T-helper 22 cell (primary cell): ENCODE results near the gene KRTAP10-7.
"Not testable (repeated sequence)": the region's sequence is repeated elsewhere in the genome, so short reads cannot be mapped to it uniquely, and the experiment has no call there.

ENCODE experiments used
- DNase-seq: peaks from one replicate; pipeline ENCODE4 v3.0.0-alpha.2; 2020; ENCODE audit warnings: low read depth

The KRTAP10-7 gene

DNA sequence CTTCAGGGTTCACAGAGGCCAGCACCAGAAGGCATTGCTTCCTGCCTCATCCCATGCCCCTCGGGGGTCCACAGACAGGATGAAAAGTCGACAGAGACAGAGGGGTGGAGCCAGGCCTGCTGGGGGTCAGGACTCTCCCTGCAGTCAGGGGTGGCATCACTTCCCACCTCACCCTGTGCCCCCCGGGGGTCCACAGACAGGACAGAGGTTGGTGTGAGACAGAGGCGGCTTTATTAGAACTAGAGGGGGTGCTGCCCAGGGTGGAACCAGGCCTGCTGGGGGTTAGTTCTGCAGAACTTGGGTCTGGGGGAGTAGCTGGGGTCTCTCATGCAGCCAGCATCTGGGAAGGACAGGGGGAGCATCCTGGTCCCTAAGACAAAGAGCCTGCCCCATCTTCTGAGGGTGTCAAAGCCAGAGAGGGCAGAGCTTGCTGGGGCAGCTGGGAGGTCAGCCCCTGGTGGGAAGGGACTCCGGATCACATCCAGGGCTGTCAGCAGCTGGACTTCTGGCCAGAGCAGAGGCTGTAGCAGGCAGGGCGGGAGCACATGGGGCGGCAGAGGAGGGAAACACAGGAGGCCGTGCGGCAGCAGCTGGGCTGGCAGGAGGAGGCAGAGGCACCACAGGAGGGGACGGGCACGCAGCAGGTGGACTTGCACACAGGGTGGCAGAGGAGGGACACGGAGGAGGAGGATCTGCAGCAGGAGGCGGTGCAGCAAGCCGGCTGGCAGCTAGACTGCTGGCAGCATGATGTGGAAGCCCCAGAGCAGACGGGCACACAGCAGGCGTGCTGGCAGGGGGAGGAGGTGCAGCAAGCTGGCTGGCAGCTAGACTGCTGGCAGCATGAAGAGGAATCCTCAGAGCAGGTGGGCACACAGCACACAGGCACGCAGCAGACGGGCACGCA, 9.2 kb upstream of the KRTAP10-7 start:
- DNase-seq, result not testable (repeated sequence)

DNA sequence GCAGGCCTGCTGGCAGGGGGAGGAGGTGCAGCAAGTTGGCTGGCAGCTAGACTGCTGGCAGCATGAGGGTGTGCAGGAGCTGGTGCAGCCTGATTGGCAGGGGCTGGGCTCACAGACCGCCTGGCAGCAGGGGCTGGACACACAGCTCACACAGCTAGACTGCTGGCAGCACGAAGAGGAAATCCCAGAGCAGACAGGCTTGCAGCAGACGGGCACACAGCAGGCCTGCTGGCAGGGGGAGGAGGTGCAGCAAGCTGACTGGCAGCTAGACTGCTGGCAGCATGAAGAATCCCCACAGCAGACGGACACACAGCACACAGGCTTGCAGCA, 8.6 kb upstream of the KRTAP10-7 start:
- not testable (repeated sequence) for DNase-seq

DNA sequence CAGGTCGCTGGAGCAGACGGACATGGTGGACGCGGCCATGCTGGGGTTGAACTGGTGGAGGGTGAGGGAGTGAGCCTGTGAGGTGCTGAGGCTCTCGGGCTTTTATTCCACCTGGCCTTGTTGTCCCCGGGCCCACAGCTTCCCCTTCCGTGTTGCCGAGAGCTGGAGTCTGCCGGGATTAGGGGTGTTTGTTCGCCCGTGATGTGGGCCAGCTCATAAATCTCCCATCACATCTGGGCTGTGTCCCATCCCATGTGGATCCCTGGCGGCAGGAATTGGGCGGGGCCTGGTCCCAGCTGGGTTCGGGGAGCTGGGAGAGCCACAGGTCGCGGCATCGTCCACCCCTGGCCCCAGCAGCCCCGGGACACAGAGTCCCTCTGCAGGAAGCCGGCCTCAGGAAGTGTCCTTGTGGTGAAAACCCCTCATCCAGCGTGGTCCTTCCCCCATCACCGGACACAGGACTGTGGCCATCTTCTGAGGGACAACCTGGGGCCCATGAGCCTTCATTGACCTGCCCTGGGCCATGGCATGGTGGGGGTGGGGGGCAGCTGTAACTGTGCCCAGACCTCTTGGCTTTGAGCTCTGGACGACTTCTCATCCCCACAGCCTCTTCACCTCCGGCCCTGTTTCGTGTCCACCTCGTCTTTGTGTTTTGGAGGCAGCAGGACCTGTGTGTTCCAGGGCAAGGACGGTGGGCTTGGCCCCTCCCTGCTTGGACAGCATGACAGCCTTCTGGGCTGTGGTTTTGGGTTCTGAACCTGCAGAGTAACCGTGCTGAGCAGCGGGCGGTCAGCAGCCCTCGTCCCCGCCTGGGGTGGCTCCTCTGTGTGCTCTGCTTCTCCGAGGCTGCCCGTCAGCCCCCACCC, 7.7 kb upstream of the KRTAP10-7 start, which contains the start of gene KRTAP10-6:
Gene KRTAP10-6, minus strand, starts transcription at position 60 of the 866 bp plus-strand sequence. Its CDS starts 21 bp downstream, at position 39.
- DNase-seq, result no peak

DNA sequence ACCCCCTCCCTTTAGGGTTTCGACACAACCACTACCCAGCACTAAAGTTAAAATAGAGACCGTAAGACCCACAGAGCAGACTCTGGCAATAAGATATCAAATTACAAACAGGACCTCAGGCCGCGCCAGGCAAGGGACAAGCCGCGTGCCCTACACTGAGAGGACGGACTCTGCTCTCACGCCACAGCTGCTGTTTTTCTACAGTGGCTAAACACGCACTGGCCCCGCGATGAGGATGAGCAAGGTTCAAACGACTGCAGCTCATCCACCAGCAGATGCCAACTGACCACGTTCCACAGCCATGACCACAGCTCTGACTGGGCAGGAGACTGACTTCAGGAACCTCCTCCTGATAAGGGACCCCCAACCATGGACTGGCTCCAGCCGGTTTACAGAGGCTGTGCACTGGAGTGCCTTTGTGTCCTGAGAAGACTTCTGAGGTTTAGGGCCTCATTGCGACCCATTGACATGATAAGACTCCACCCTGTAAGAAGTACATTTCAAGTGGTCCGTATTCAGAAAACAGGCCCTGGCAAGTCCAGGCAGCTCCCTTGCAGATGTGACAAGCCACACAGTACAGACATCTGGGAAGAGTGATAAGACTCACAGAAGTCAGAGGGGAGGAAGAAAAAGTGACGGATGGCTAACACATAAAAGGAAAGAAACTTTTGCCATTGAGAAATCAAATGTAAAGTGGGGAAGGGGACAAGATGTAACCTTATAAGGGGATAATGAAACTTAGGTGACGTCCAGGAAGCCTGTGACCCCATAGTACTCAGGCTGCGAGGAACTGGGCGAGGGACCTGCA, 6.6 kb upstream of the KRTAP10-7 start:
- DNase-seq, result no peak

DNA sequence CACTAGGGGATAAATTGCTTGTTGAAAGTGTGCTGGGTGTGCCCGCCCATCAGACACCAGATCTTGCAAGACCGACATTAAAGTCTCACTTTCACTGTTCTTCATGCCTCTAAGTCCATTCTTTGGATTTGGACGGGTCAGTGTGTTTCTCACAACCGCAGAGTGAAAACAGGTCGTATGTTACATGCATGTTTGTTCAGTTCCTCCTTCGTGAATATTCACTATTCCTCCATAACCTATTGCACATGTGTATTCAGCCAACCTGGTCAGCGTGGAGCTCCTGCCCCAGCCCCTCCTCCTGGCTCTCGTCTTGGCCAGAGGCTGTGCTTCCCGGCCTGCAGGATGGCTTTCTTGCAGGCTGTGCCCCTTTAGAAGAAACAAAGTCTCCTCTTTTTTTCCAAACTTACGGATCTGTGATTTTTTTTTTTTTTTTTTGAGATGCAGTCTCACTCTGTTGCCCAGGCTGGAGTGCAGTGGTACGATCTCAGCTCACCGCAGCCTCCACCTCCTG, 5.9 kb upstream of the KRTAP10-7 start:
- no peak for DNase-seq

DNA sequence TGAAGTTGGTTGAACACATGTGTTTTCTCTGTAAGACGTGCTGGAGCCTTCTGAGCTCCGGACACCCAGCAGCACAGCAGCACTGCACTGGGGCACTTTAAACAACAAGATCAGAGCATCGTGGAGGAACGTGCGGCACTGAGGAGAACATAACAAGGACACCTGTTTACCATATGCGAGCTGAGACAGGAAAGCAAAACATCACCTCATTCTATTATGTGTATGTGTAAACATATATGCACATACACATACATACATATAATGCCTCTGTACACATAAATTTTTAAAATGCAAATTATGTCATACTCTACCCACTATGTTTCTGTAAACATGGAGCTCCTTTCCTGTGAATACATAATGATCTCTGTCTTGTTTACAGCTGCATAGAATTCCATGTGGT, 4.9 kb upstream of the KRTAP10-7 start:
- DNase-seq, result no peak

DNA sequence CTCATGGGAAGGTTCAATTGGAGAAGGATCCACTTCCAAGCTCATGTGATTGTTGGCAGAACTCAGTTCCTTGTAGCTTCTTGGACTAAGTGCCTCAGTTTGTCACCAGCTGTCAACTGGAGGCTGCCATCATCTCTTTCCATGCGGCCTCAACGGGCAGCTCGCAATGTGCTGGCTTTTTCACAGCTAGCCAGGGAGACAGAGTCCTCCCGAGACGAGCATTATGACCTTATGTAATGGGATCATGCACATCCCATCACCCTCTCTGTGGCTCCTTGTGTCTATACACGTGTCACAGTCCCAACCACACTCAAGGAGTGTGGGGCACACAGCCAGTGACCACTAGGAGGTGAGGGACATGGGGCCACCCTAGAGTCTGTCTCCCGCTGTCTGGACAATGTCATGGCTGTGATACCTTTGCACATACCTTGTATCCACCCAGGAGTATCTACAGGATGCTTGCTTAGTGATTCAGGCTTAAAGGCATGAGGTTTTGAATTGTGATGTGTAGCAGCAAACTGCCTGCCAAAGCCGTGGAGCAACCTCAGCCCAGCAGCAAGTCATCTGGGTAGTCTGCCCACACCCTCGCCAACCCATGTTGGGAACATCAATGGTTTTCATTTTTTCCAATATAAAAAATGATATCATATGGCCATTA, 4.2 kb upstream of the KRTAP10-7 start:
- no peak for DNase-seq

DNA sequence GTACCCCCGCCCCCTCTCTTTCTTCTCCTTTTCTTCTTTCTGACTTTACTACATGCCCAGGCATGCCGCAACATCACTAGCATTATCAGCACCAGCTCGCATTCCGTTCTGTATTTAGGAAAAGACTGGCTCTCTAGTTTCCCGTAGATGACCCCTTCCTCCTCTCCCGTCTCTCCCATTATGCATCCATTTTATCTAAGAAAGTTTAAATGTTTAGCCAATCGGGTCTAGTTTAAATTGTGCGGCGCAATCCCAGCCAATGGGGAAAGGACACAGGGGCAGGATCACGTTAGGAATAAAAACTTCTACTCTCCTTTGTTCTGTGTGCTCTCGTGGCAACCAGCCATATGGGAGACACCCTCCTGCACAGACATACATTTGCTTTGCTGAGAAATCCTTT, 2.3 kb upstream of the KRTAP10-7 start:
- DNase-seq, result no peak

DNA sequence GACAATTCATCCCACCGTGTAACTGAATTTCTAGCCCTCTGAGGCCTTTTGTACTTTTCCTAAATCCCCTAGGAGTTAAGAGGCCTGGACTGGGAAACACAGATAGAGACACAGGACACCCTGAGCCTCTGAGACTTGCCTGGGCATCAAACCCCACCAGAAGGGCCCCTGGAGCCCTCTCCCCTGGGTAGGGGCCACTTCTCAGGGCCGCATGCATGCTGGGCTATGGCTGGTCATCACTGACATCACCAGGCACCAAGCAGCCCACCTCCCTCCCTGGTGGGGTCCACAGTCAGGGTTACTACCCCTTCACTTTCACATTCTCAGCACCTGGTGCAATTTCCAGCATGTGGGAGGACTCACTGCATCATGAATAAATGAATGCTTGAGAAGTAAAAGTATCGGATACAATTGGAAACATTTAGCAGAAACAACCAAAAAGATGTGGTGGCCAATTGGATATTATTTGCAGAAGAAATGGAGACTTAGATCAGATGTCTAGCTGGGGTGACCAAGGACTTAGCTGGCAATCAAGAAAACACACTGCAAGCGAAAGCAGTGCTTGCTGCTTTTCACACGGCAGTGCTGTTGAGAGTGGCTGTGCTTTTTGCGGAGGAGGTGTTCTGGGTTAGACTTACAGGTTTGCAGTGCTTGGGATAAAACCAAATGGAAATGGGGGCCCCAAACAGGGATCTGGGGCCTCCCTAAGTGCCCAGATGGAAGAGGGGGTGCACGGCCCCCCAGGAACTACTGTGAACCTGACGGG, 950 bp upstream of the KRTAP10-7 start:
- no peak for DNase-seq

DNA sequence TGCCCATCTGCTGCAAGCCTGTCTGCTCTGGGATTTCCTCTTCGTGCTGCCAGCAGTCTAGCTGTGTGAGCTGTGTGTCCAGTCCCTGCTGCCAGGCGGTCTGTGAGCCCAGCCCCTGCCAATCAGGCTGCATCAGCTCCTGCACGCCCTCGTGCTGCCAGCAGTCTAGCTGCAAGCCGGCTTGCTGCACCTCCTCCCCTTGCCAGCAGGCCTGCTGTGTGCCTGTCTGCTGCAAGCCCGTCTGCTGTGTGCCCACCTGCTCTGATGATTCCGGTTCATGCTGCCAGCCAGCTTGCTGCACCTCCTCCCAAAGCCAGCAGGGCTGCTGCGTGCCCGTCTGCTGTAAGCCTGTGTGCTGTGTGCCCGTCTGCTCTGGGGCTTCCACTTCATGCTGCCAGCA, 694 bp downstream of the KRTAP10-7 start:
- DNase-seq, result not testable (repeated sequence)

DNA sequence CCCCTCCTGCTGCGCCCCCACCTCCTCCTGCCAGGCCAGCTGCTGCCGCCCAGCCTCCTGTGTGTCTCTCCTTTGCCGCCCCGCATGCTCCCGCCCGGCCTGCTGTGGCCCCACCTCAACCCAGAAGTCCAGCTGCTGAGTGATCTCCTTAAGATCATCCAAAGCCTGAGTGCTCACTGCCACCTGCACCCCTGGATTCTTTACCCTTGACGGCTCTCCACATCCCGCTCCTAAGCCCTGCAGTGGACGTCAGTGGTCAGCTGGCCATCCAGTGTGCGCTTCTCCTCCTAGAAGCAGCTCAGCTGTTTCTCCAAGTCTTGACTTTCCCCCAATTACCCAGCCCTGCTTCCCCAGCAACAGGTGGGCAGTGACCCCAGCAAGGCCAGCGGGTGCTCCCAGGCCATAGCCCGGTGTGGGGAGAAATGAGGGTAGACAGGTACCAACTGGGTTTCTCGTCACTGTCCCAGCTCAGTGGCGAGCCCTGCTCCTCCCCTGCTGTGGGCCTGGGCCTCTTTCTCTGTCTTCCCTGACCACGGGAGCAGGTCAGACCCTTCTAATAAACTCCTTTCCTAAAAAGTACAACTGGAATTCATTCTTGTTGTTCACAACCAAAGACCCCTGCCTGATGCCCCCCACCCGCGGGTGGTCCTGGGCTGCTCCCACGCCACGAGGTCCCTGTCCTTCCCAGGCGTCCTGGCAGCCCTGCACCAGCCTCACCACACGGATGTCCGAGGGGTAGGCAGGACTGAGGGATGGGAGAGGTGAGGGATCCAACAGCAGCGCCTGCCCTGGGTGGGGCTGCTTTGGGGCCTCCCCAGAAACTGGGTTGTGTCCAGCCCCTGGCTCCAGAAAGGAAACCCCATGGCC, 1.4 kb downstream of the KRTAP10-7 start:
- DNase-seq, result no peak

DNA sequence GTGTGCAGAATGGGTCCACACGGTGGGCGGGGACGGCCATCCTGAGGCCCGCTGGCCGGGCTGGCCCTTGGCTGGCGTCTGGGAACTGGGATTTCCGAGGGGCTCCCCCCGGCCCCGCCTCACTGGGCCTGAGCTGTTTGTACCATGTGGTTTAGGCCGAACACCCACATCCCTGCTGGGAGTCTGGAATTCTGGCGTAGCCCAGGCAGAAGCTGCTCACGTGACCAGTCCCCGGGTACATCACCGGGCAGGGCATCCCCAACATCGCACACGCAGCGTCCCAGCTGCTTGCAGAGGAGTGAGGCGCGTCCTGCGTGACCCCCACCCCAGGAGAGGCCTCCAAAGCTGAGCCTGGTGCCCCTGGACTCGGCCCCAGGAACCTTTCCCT, 2.1 kb downstream of the KRTAP10-7 start:
- DNase-seq, result no peak

DNA sequence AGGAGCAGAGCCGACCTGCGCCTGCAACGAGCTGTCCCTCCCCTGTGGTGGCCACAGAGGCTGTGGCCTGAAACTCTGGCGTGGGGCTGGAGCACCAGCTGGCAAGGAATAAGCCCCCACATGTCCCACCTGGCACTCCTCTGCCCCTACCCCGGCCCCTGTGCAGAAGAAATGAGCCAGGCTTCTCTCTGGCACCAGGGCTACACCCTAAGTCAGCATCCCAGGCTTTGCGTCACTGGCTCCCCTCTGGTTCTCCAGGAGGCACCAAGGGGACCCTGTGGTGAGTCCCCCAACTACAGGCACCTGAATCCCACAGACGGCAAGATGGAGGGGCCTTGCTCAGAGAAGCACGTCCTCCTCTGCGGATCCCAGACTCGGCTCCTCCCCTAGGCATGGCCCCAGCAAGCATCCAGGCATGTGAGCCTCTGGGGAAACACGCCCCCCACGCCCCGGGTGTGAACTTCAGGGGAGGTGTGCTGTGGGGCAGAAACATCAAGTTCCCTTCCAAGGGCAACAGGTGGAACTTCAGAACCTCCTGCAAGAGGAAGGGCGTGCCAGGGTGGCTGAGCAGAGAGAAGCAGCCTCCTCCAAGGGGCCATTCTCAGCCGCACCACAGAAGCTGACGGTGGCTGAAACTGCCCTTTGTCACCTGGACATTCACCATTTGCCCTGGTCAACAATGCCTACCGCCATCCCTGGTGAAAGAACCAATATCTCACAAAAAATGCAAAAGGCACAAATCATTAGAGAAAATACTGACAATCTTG, 2.9 kb downstream of the KRTAP10-7 start:
- no peak for DNase-seq

DNA sequence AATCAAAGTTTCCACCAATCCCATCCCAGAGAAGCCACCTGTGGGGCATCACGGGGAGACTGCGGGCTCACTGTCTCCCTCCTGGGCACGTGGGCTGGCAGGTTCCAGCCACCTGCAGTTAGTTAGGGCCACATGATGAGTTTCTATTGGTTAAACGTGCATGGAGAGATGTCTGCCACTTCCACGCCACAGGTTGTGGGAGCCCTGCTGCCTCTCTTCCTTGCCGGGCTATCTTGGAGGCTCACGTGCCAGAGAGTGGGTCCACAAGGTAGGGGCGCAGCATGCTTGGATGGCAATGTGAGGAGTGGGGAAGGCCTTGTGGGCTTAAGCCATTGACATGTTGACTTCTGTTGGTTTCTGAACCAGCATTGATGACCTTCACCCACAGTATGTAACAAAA, 3.5 kb downstream of the KRTAP10-7 start:
- no peak for DNase-seq

DNA sequence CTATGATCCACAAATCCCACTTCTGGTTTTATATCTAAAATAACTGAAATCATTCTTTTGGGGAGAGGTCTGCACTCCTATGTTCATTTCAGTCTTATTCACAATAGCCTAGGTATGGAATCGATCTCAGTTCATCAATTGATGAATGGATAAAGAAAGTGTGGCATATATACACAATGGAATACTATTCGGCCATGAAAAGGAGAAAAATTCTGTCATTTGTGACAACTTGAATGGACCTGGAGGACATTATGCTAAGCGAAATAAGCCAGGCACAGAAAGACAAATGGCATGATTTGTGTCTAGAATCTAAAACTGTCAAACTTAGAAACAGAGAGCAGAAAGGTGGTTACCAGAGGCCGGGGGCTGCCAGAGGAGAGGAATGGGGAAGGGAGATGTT, 6.1 kb downstream of the KRTAP10-7 start:
- no peak for DNase-seq

DNA sequence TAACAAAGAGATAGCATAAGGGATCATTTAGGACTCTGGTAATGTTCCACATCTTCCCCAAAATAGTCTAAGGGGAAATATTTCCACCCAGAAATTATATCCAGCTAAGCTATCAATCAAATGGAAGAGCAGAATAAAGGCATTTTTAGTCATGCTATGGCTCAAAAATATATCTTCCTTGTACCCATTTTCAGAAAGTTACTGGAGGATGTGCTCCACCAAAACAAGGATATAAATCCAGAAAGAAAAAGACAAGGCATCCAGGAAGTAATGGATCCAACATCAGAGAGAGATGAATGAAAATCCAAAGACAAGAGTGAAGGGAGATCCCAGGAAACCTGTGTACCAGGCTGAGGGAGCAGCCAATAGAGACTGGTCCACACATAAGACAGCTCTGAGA, 8.8 kb downstream of the KRTAP10-7 start:
- DNase-seq, result no peak

DNA sequence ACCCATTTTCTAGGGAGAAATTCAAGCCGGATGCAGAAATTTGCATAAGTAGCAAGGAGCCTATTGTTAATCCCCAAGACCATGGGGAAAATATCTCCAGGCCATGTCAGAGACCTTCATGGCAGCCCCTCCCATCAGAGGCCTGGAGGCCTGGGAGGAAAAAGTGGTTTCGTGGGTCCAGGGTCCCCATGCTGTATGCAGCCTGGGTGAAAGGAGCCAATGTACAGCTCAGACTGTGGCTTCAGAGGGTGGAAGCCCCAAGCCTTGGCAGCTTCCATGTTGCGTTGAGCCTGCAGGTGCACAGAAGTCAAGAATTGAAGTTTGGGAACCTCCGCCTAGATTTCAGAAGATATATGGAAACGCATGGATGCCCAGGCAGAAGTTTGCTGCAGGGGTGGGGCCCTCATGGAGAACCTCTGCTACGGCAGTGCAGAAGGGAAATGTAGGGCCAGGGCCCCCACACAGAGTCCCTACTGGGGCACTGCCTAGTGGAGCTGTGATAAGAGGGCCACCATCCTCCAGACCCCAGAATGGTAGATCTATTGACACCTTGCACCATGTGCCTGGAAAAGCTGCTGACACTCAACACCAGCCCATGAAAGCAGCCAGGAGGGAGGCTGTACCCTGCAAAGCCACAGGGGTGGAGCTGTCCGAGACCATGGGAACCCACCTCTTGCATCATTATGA, 9.9 kb downstream of the KRTAP10-7 start:
- DNase-seq, result not testable (repeated sequence)

DNA sequence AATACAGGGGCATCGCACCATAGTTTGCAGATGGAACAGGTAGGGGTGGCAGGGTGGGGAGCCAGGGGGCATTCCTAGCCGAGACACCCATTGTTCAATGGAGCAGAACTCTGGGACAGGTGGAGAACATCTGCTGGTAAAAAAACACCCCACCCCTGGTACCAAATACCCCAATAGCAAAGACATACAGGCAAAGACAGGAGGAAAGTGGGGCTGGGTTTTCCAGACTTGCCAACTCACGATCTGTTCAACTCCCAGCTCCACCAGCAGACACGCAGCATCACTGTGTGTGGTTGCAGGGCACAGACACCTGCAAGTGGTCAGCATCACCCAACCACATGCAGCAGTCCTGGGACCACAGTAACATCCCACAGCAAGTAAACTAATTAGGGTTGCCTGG, 11.2 kb downstream of the KRTAP10-7 start:
- DNase-seq, result no peak
